Esophagus squamous epithelium (tissue), 4 donors: ENCODE data around the gene PRPF39.

ENCODE experiments used
- CTCF ChIP-seq, 6 experiments: fragments of 450-650 bp in 4 of 6; fragments of 200-600 bp in 2 of 6; sonication (generic) in 2 of 6; IDR thresholded peaks; one replicate each; pipeline ENCODE4 v1.5.1; 2016 to 2019; ENCODE audit warnings: antibody characterized with exemption in 6 of 6, mild to moderate bottlenecking in 4 of 6, moderate library complexity in 4 of 6
- POLR2A ChIP-seq, 4 donors: fragments of 450-650 bp; IDR thresholded peaks; one replicate each; pipeline ENCODE4 v1.6.1; 2017; ENCODE audit warnings: antibody characterized with exemption in 4 of 4, mild to moderate bottlenecking in 4 of 4, moderate library complexity in 3 of 4

- no peak for TF ChIP-seq CTCF (IDR thresholded peaks at IDR 0.05)
- TF ChIP-seq POLR2A (IDR thresholded peaks at IDR 0.05), result no peak
Measured at GRCh38 chr14:45096218-45096617, 12.3 kb downstream of the PRPF39 start.
